Activated T-cell treated with anti-CD3 and anti-CD28 coated beads for 24 hours (primary cell): ENCODE data around the gene VPS36.
"Not testable (repeated sequence)": the region's sequence is repeated elsewhere in the genome, so short reads cannot be mapped to it uniquely, and the experiment has no call there.

ENCODE experiments used
- DNase-seq: peaks from one replicate; pipeline ENCODE4 v3.0.0-alpha.2; 2020; ENCODE audit warnings: low read depth

Gene VPS36

DNA sequence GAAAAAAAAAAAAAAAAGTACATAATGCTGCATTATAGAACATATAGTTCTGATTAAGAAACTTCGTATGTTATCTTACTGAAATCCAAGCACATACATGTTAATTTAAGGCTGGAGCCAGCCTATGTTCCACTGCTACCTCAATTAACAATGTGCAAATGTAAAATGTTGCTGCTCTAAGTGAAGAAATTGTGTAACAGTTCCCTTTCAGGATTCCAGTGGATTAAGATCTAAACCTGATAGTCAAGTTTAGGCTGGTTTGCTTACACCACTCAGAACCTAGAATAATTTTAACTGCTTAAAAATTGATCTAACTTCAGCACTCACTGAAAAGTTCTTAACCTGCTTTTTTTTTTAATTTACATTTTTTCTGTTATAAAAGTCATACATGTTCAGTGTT lies 4.2 kb downstream of the VPS36 start:
- no peak for DNase-seq

DNA sequence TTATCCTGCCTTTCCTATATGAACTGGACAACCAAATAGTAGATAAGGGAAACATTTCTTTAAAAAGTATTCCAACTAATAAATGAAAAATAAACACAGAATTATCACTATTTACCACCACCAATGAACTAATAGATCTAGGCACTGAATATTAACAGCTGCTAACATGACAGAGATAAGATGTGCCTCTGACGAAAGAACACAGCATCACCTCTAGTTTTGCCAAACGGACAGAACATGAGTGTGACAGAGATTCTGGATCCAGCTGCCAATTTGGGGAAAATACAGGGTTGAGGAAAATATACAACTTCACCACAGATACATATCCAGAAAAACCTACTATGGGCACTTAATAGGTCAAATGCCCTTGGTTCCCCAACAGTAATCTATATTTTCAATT lies 18.0 kb downstream of the VPS36 start:
- DNase-seq: no peak

DNA sequence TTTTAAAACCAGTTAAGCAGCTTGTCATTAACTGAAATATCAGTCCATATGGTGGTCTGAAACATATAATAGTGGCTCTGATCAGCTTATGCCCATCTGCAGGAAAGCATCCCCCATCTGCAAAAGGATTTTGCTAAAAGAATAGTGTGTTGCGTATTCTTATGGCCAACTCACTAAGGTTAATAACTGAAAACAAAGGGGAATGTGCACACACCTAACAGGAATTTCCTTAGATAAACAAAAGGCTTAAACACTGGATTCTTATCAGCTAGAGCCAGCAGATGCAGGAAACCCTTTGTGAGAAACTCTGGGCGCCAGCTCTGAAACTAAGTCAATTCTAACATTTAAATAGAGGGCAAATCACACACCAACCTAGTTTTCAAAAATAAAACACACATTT lies 22.1 kb downstream of the VPS36 start:
- no peak for DNase-seq

DNA sequence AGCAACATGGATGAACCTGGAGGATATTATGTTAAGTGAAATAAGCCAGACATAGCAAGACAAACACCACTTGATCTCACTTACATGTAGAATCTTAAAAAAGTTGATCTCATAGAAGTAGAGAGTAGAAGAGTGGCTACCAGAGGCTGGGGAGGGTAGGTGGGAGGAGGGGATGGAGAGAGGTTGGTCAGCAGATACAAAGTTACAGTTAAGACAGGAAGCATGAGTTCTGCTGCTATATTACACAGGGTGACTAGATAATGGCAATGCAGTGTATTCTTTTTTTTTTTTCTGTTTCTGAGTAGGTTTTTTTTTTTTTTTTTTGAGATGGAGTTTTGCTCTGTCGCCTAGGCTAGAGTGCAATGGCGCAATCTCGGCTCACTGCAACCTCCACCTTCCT lies 29.2 kb downstream of the VPS36 start:
- DNase-seq: no peak

DNA sequence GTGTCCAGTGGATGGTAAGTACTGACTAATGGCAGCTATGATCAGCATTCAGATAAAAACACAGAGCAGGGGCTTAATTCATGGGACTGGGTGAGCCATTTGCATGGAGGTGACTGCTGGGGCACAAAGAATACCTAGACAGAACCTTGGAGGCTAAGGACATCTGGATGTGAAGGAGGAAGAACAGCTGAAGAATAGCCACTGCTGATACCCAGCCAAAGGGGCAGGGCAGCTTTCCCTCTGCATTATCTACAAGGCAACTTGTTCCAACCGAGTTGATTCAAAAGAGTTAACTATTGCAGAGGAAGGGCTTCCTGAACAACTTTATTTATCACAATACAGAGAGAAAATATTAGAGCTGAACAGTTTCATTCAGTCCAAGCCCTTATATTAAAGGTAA lies 31.4 kb downstream of the VPS36 start:
- no peak for DNase-seq

DNA sequence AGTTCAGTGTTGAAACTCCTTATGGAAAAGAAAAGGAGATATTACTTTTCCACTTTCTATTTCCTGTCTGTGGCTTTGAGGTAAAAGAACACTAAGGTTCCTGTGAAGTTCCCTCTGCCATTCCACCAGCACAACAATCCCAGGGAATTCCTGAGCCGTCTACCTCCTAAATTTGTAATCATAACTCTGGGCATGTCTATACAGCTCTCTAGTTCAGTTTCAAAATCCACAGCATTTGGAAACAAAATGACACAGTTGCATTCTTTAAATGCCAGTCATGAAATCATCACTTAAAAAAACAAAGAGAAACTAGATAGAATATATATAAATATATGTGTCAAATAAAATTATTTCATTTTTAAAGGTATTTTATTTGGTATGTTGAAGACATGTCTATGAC lies 35.5 kb downstream of the VPS36 start:
- DNase-seq: no peak

DNA sequence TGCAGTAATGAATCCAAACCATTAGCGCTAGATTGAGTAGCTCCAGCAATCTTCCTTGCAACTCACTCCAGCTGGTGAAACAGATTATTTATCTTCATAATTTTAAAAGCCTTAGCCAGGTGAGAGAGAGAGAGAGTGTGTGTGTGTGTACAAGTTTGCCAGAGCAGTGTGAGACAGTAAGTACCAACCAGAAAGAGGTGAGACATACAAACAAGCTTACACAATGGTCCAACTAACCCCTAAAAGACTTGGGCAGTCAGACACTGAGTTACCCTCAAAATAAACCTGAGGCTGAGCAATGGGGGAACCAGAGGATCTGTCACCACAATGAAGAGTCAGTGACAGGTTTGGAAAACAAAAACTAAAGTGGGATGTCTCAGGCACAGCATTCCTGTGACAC lies 36.4 kb downstream of the VPS36 start:
- DNase-seq: no peak

DNA sequence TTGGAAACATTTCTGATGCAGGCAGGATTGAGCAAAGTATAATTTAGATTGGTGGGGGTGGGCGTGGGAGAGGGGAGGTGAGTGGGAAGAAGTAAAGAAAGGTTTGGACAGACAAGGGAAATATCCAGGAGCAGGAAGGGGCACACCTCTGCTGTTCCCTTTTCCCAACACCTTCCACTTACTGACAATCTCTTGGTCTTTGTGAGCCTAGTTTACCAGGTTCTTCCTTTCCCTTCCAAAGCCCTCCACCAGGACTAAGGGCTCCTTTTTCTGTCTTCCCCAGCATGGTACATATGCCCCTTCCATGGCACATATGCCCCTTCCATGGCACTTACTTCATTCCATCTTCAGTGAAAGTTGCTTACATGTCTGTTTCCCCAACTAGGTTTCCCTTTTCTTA lies 38.3 kb downstream of the VPS36 start:
- DNase-seq: no peak

DNA sequence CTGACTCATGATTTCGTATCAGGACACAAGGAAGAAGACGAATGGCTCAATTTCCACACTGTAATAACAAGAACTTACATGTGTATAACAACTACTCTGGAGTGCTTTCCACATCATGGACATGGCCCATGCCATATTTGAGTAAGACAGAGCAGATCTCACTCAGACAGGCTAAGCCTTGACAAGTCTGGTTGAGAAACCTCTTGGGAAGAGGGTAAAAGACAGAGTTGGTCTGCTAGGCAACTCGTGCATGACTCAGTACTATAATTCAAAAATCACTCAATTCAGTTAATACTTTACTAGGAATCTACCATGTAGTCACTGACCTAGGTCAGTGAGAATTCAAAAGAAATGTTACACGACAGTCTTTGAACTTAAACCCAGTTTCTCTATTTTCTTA lies 38.8 kb downstream of the VPS36 start:
- DNase-seq: no peak

DNA sequence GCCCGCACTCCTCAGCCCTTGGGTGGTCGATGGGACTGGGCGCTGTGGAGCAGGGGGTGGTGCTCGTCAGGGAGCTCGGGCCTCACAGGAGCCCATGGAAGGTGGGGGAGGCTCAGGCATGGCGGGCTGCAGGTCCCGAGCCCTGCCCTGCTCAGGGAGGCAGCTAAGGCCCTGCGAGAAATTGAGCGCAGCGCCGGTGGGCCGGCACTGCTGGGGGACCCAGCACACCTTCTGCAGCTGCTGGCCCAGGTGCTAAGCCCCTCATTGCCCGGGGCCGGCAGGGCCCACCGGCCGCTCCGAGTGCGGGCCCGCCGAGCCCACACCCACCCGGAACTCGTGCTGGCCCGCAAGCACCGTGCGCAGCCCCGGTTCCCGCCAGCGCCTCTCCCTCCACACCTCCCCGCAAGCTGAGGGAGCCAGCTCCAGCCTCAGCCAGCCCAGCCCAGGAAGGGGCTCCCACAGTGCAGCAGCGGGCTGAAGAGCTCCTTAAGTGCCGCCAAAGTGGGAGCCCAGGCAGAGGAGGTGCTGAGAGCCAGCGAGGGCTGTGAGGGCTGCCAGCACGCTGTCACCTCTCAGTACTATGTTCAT lies 42.3 kb downstream of the VPS36 start:
- DNase-seq: not testable (repeated sequence)

DNA sequence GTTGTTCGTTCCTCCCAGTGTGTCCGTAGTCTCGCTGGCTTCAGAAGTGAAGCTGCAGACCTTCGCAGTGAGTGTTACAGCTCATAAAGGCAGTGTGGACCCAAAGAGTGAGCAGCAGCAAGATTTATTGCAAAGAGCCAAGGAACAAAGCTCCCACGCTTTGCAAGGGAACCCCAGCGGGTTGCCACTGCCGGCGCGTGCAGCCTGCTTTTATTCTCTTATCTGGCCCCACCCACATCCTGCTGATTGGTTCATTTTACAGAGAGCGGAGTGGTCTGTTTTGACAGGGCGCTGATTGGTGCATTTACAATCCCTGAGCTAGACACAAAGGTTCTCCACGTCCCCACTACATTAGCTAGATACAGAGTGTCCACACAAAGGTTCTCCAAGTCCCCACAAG lies 43.0 kb downstream of the VPS36 start:
- DNase-seq: not testable (repeated sequence)

DNA sequence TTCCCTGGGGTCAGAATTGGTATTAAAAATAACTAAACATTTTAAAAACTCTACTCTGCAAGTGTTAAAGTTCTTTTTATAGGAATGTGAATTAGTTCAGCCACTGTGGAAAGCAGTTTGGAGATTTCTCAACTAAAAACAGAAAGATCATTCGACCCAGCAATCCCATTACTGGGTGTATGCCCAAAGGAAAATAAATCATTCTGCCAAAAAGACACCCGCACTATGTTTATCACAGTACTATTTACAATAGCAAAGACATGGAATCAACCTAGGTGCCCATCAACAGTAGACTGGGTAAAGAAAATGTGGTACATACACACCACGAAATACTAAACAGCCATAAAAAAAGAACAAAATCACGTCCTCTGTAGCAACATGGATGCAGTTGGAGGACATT lies 43.8 kb downstream of the VPS36 start:
- DNase-seq: no peak

DNA sequence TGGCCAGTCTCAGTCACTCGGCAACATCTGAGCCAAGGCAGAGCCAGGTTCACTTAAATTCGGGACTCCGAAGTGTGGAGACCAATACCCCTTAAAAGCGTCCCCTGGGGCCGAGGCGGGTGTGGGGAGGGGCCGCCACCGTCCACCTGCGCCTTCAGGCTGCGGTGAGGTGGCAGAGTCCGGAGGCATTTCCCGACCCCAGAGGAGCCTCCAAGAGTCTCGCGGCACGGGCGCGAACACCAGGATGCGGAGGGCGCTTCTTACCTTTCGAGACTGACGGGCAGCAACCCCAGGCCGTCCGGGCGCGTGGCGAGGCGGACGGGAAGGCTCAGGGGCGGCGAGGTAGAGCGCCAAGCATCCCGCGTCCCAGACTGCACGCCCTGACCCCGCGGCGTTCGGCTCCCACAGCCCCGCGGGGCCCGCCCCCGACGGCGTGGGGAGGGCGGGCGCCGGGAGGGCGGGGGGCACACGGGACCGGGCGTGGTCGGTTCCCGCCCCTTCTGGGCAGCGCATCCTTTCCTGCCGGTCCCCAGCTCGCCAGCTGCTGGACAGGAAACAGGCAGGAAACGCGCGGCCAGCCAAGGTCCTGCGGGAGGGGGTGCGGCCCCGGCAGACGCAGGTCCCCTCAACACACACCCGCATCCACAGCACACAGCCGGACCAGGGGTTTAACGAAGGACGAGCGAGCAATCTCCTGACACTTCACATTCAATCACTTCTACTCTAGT lies 44.5 kb downstream of the VPS36 start, which contains the start of gene THSD1:
Gene THSD1 (minus strand): TSS at position 406 of the 728 bp plus-strand sequence. CDS start 3,572 bp downstream, outside the sequence.
- DNase-seq: no peak

DNA sequence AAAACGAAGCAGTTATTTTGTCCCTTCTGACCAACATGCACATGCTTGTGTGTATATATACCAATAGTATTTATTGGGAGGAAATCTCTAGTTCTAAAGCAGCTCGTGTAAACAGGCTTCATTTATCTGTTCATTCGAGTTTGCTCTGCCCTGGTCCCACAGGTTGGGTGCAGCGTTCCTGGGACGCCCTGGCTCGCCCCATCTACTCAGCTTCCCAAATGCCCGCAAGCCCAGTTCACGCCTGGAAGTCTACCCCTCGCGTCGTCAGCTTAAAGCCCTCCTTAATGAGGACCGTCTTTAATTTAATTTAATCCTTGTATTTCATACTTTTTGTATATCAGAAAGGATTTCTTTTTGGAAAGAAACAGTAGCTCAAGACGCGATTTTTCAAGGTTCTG lies 45.1 kb downstream of the VPS36 start:
- DNase-seq: no peak

DNA sequence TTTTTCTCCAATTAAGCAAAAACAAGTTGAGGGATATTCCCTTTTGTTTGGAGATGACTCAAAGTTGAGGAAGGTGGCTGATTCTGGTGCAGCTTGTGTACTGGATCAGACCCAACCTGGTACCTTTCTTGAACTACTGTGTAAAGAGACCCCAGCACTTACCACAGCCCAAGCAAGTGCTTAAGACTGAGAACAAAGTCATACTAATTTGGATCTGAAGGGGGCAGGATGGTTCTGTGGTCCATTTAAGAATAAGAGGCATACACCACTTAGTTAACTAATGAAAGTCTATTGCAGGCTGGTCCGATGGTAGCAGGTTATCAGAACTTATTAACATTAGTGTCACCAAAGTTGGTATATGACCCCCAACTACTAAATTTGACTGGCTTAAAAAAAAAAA lies 50.7 kb downstream of the VPS36 start:
- DNase-seq: no peak

DNA sequence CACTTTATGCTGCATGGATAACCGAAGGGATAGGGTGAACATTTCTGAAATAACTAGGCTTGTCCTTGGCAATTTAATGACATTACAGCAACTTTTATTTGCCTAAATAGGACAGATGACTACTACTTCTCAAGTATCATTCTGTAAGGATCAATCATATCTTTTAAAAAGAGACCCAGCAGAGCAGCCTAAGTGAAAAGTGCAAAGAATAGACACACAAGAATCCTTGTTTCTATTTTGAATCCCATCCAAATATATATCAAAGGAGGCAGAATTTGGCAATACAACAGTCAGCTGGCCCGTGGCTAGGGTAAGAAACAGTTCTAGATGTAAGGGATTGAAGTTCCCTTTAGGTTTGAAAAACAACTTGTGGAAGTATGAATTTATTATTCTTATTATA lies 51.4 kb downstream of the VPS36 start:
- DNase-seq: no peak

DNA sequence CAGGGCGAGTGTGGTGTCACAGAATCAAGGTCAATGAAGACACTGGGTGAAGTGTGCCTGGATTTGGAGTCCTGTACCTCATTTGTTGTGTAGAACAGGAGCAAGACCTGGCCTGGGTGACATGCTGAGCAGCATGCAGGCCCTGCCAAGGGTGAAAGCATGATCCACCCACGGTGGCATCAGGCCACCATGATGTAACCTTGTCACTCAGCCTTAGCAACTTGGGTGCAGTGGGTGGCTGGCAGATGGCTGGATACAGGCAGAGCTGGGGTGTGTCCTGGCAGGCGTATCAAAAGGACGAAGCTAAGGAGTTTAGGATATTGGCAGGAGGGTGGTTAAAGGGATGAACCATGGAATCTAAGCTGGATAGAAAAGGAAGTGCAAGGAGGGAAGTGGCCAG lies 54.7 kb downstream of the VPS36 start:
- no peak for DNase-seq

DNA sequence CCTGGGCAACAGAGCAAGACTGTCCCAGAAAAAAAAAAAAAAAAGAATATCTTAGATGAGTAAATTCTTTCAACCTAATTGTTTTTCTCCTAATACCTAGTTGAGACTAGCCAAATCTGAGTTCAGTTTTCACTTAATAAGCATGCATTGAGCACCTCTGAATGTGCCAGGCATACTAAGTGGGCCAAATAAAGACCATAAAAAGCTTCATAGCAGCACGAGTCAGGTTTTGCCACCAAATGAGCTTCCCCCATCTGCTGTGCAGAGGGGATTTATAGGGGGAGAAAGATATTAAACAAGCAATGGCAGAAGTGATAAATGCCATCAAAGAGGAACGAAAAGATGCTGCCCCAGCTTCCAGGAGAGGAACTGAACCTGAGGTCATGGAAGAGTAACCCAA lies 55.8 kb downstream of the VPS36 start:
- no peak for DNase-seq

DNA sequence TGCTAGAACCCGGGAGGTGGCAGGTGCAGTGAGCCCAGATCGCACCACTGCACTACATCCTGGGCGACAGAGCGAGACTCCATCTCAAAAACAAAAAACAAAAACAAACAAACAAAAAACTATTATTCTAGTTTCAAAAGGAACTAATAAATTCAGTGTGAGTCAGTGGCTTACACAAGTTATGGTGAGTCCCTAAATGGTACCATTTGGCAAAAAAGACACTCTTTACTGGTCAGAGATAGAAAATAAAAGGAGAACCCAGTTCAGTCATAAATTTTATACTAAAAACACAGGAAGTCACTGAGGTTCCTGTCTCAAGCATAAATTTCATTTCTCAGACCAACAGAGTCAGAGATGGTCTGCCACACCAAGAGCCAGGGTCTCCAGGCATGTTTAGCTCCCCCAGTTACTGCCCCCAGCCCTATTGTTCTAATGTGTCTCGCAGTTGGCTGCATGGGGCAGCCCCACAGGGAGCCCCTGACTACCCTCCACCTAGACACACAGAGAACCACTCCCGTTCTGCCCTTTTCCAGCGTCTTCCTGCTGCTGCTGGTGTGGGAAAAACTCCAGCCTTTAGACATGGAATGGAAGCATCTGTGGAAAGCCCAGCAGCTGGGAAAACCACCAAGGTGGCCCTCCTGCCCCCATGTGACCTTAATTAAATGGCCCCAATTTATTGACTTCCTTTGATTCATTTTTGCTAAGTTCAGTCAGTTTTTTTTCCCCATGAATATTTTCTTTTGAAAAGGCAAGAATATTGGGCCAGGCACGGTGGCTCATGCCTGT lies 56.7 kb downstream of the VPS36 start:
- no peak for DNase-seq

DNA sequence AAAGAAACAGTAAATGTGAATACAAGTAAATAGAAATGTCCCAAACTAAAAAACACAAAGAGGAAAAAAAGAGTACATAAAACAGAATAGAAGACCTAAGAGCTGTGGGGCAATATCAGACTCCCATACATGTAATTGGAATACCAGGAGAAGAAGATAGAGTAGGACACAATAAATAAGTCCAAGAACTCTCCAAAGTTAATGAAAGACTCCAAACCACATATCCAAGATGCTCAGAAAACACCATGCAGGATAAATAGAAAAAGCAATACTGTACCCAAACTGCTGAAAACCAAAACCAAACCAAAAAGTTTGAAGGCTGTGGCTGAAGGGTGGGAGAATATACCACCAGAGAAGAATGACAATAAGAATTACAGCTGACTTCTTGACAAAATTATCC lies 62.7 kb downstream of the VPS36 start:
- no peak for DNase-seq

DNA sequence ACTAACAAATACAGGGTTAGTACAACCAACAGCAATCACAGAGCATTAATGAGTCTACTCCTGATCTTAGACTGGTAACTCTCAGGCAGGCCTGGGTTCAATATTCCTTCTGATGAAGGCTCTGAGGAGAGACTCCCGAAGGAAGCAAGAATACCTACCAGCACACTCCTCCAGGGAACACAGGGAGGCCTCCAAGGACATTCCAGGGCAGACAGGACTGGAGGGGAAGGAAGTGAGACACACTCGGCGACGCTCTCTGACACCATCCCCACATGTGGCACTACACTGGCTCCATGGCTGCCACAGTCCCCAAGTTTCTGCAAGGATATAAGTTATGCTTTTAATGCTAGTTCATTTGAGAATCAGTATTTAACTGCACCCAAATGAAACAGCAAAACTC lies 64.6 kb downstream of the VPS36 start:
- no peak for DNase-seq

DNA sequence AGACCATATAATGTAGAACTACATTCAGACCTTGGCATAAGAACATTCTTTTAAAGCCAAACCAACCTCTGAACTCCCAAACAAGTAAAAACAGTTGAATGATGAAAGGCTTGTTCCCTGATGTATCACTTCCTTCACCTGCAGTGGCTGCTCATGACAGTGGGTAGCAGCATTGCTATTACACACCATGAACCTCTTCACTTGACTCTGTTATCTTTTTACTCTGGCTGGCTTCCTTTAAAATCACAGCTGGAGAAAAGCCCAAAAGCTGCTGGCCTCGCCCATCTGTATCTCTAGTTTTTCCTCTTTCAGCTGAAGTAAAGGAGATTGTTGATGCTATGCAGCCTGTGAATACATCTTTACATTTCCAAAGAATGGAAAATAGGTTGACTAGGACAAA lies 67.1 kb downstream of the VPS36 start:
- DNase-seq: no peak

DNA sequence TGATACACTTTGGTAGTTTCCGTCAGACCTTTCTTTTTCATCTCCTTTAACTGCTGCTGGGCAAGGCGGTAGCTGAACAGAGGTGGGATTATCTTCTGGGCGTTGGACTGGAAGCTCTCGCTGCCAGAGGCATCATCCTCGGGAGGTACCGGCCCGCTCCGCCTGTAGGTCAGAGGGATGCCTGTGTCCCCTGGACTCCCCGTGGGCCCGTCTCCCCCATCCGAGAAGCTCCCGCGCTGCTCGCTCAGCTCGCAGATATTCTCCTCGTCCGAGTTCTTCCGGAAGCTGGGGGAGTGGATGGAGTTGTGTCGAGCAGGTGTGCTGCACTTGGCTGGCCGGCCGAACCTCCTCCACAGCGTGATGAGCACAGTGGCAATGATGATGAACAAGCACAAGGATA lies 72.1 kb downstream of the VPS36 start:
- DNase-seq: no peak
